Activated CD8-positive, alpha-beta T cell treated with anti-CD3 and anti-CD28 coated beads for 36 hours (primary cell): ENCODE data around the gene GPALPP1. TPM values are rescaled to one million over a fixed set of nuclear protein-coding genes. Genes with fewer than 3 reads are reported as not detected.

Experiments
- ATAC-seq: fragments of 200-7000 bp; cut with Tn5 transposase; one replicate; pipeline ENCODE4 v1.10.0; 2021; ENCODE audit warnings: mild to moderate bottlenecking, moderate library complexity
- CTCF ChIA-PET: fragments of 350-600 bp; sonication (Branson Sonifier 250); formaldehyde crosslinking; loops from one replicate; lab custom pipeline; 2021; ENCODE audit warnings: antibody characterized with exemption; lab: Charles Lee
- POLR2A ChIA-PET: fragments of 350-600 bp; sonication (Branson Sonifier 250); formaldehyde crosslinking; loops from one replicate; lab custom pipeline; 2021; ENCODE audit warnings: antibody characterized with exemption; lab: Charles Lee
- DNase-seq: peaks from one replicate; pipeline ENCODE4 v3.0.0-alpha.2; 2020
- H3K27ac Mint-ChIP-seq: one replicate; pipeline ENCODE4 v1.8.0; 2021; ENCODE audit warnings: mild to moderate bottlenecking, mixed read lengths
- H3K27me3 Mint-ChIP-seq: one replicate; pipeline ENCODE4 v1.8.0; 2021; ENCODE audit warnings: mixed read lengths
- H3K36me3 Mint-ChIP-seq: one replicate; pipeline ENCODE4 v1.8.0; 2021; ENCODE audit warnings: low read depth, mixed read lengths
- H3K4me1 Mint-ChIP-seq: one replicate; pipeline ENCODE4 v1.8.0; 2021; ENCODE audit warnings: low read depth, mixed read lengths
- H3K4me3 Mint-ChIP-seq: one replicate; pipeline ENCODE4 v1.8.0; 2021; ENCODE audit warnings: mild to moderate bottlenecking, moderate library complexity, mixed read lengths
- H3K9me3 Mint-ChIP-seq: one replicate; pipeline ENCODE4 v1.8.0; 2021; ENCODE audit warnings: mixed read lengths
- intact Hi-C: fragments of 100-400 bp; cut with micrococcal nuclease; formaldehyde crosslinking; loops from one replicate; pipeline ENCODE4 v1.10.0; 2022
- total RNA-seq, 2 experiments: library from RNA; stranded (reverse); gene quantifications; one replicate each; pipeline ENCODE4 v1.2.3, GENCODE V29; 2021
- TF ChIP-seq, protein P1 (sequence below): fragments of 200-600 bp; IDR thresholded peaks from one replicate; pipeline ENCODE4 v1.8.0; 2022; ENCODE audit warnings: antibody characterized with exemption, mild to moderate bottlenecking

GPALPP1 gene
- total RNA-seq, 2 experiments from 2014 or later = 30.4 to 31.6 TPM

DNA sequence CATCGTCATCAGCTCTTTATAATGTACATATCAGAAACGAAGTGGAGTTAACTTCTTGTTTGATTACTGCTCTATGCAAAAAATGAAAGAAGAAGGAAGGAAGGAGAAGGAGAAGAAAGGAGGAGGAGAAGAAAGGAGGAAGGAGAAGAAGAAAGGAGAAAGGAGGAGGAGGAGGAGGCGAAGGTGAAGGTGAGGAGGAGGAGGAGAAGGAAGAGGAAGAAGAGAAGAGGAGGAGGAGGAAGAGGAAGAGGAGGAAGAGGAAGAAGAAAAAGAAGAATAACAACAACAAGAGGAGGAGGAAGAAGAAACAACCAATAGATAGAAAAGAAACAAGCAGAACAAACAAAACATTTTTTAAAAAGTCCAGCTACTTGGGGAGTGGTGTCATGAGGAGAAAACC is 13.1 kb upstream of the GPALPP1 start:
- ChIA-PET POLR2A (no interaction called here), CTCF (interaction anchor here (1.3 to 1.9 kb wide), 2 partner anchors 59 to 332 kb away, joined by 3 to 4 read pairs; no protein-coding TSS in a partner anchor)
- no peaks in the 10 kb centered on the region for H3K27me3 Mint-ChIP-seq
- TF ChIP-seq, protein P1, sequence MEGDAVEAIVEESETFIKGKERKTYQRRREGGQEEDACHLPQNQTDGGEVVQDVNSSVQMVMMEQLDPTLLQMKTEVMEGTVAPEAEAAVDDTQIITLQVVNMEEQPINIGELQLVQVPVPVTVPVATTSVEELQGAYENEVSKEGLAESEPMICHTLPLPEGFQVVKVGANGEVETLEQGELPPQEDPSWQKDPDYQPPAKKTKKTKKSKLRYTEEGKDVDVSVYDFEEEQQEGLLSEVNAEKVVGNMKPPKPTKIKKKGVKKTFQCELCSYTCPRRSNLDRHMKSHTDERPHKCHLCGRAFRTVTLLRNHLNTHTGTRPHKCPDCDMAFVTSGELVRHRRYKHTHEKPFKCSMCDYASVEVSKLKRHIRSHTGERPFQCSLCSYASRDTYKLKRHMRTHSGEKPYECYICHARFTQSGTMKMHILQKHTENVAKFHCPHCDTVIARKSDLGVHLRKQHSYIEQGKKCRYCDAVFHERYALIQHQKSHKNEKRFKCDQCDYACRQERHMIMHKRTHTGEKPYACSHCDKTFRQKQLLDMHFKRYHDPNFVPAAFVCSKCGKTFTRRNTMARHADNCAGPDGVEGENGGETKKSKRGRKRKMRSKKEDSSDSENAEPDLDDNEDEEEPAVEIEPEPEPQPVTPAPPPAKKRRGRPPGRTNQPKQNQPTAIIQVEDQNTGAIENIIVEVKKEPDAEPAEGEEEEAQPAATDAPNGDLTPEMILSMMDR = no peak
- DNase-seq (no peak), ATAC-seq (no peak)
- H3K4me1 Mint-ChIP-seq = no peaks in the 10 kb centered on the region
- no peak overlapping the region for H3K4me3 Mint-ChIP-seq
- H3K36me3 Mint-ChIP-seq = peaks cover 18% of the 10 kb centered on the region
- H3K9me3 Mint-ChIP-seq = no peaks in the 10 kb centered on the region
- intact Hi-C loops = no loop called here
- no peak overlapping the region for H3K27ac Mint-ChIP-seq

- intact Hi-C loops = no loop called here
- DNase-seq (no peak), ATAC-seq (no peak)
- Mint-ChIP-seq H3K9me3 (no peaks in the 10 kb centered on the region), H3K27me3 (no peaks in the 10 kb centered on the region), H3K4me1 (no peaks in the 10 kb centered on the region), H3K36me3 (peaks cover 16% of the 10 kb centered on the region), H3K27ac (no peak overlapping the region), H3K4me3 (no peak overlapping the region)
- ChIA-PET CTCF (interaction anchor here (1.3 kb wide), 1 partner anchor 331 kb away, joined by 3 read pairs; no protein-coding TSS in a partner anchor), POLR2A (interaction anchor here (1.2 kb wide), 1 partner anchor 10 kb away, joined by 3 read pairs; no protein-coding TSS in a partner anchor)
- TF ChIP-seq, protein P1 = no peak
Measured at GRCh38 chr13:44976949-44977583, 12.3 kb upstream of the GPALPP1 start.

GRCh38 chr13:44978328-44978727 is 11.0 kb upstream of the GPALPP1 start:
- ChIA-PET POLR2A (no interaction called here), CTCF (no interaction called here)
- DNase-seq (no peak), ATAC-seq (no peak)
- Mint-ChIP-seq H3K9me3 (no peaks in the 10 kb centered on the region), H3K36me3 (peaks cover 15% of the 10 kb centered on the region), H3K27ac (no peak overlapping the region), H3K4me3 (no peak overlapping the region), H3K4me1 (no peaks in the 10 kb centered on the region), H3K27me3 (no peaks in the 10 kb centered on the region)
- TF ChIP-seq, protein P1 = no peak
- intact Hi-C loops = no loop called here

DNA sequence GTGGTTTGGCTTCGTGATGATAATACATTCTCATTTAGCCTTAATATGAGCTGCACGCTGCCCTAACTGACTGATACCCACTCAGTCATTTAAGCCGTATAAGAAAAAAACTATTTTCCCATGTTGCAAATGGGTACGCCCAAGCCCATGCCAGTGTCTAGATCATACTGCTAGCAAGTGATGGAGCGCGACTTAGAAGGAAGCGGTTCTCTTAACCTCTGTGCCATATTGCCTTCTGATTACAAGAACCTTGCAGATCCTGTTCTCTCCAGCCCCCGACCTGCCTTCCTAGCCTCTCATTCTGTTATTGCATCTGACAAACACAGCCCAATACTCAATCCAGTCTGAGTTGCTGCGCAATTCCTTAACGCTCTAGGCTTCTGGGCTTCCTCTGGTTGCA is 603 bp downstream of the GPALPP1 start:
- Mint-ChIP-seq H3K4me1 (peaks cover 56% of the 10 kb centered on the region), H3K27ac (peak overlapping the region; percentile 97), H3K36me3 (peaks cover 23% of the 10 kb centered on the region), H3K4me3 (peak overlapping the region; percentile 94), H3K27me3 (no peaks in the 10 kb centered on the region), H3K9me3 (no peaks in the 10 kb centered on the region)
- POLR2A ChIA-PET = interaction anchor here (0.9 to 1.6 kb wide), 3 partner anchors 15 to 352 kb away, joined by 3 to 4 read pairs (median 3); partner anchors contain the start of gene TPT1
- TF ChIP-seq, protein P1 = no peak
- DNase-seq = peak; percentile 16
- intact Hi-C loops = no loop called here
- CTCF ChIA-PET = no interaction called here
- peak; percentile 14 for ATAC-seq

GRCh38 chr13:45003417-45003816 is 14.1 kb downstream of the GPALPP1 start:
- Mint-ChIP-seq H3K4me1 (no peaks in the 10 kb centered on the region), H3K36me3 (peaks cover 15% of the 10 kb centered on the region), H3K27me3 (no peaks in the 10 kb centered on the region), H3K4me3 (no peak overlapping the region), H3K27ac (no peak overlapping the region), H3K9me3 (peaks cover 1% of the 10 kb centered on the region)
- intact Hi-C loops = no loop called here
- ChIA-PET CTCF (interaction anchor here (1.2 kb wide), 1 partner anchor 12 kb away, joined by 3 read pairs; no protein-coding TSS in a partner anchor), POLR2A (no interaction called here)
- ATAC-seq (no peak), DNase-seq (no peak)
- TF ChIP-seq, protein P1 = no peak
